NCI-H748 (cell line): Measurements from ENCODE around the gene NOXO1.

ENCODE experiments used
- DNase-seq: peaks from one replicate; lab custom pipeline; 2025; ENCODE audit not compliant: unreplicated experiment; lab: John Stamatoyannopoulos, UW

Gene NOXO1

GRCh38 chr16:1980030-1980769 lies 1.1 kb downstream of the NOXO1 start:
- DNase-seq, result peak; percentile 47

GRCh38 chr16:1979271-1980029 lies 1.8 kb downstream of the NOXO1 start:
- DNase-seq, result peak; percentile 87

- no peak for DNase-seq
Measured at GRCh38 chr16:1978476-1979120, 2.7 kb downstream of the NOXO1 start.

- DNase-seq, result no peak
Measured at GRCh38 chr16:1977875-1978268, 3.4 kb downstream of the NOXO1 start.

- no peak for DNase-seq
Measured at GRCh38 chr16:1976951-1977874, 4.1 kb downstream of the NOXO1 start.

GRCh38 chr16:1976216-1976520 lies 5.1 kb downstream of the NOXO1 start:
- DNase-seq, result no peak

GRCh38 chr16:1975432-1976215 lies 5.6 kb downstream of the NOXO1 start:
- DNase-seq, result no peak

- no peak for DNase-seq
Measured at GRCh38 chr16:1974157-1975070, 6.9 kb downstream of the NOXO1 start.

GRCh38 chr16:1973461-1974156 lies 7.7 kb downstream of the NOXO1 start:
- no peak for DNase-seq

- no peak for DNase-seq
Measured at GRCh38 chr16:1972490-1972877, 8.8 kb downstream of the NOXO1 start.

- DNase-seq, result peak; percentile 91
Measured at GRCh38 chr16:1971796-1972489, 9.3 kb downstream of the NOXO1 start, which contains the start of gene TBL3. TSS of gene TBL3 (plus strand) at chr16:1972053. CDS start at chr16:1972165, 112 bp downstream.

- DNase-seq, result no peak
Measured at GRCh38 chr16:1968146-1968953, 12.9 kb downstream of the NOXO1 start.

- no peak for DNase-seq
Measured at GRCh38 chr16:1966460-1966859, 14.8 kb downstream of the NOXO1 start, which contains the start of gene RNF151. TSS of gene RNF151 (plus strand) at chr16:1966856. CDS start at chr16:1966882, 26 bp downstream.

GRCh38 chr16:1965396-1966001 lies 15.8 kb downstream of the NOXO1 start:
- peak; percentile 7 for DNase-seq

GRCh38 chr16:1964506-1965395 lies 16.5 kb downstream of the NOXO1 start, which contains the start of gene RPS2:
TSS of gene RPS2 (minus strand) at chr16:1964826. CDS start at chr16:1964625, 201 bp downstream.
- peak; percentile 97 for DNase-seq
